ENCODE results near the gene INSRR. TPM values are rescaled to one million over a fixed set of nuclear protein-coding genes. Genes with fewer than 3 reads are reported as not detected.

The INSRR gene
- total RNA-seq, 1 experiment from 2014 or later: 0.11 TPM

DNA sequence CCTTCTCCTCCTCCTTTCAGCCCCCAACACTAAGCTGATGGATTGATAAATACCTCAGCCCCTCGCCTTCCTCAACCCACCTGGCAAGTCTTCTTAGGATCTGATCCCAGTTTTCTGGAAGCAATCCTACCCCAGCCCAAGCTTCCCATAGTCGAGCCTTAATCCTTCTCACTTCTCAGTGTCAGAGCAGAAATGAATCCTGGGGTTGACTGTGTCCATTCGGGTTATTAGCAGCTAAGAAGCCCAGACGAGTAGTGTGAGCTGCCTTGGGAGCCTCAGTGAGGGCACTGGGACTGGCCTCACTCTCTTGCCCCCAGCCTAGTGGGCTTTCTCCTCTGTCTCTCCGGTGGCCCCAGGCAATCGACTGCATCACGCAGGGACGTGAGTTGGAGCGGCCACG lies 22.2 kb upstream of the INSRR start:
- ATAC-seq (no peak), DNase-seq (ENCODE audit: low spot score) (no peak)
- Mint-ChIP-seq H3K36me3 (no peaks in the 10 kb centered on the region), H3K4me1 (peaks cover 17% of the 10 kb centered on the region), H3K27me3 (ENCODE audit: low read depth) (peaks cover 48% of the 10 kb centered on the region), H3K4me3 (no peak overlapping the region), H3K9me3 (no peaks in the 10 kb centered on the region), H3K27ac (no peak overlapping the region)
- POLR2A ChIA-PET: interaction anchor here (0.6 kb wide), 1 partner anchor 8 kb away, joined by 3 read pairs; no protein-coding TSS in a partner anchor
- CTCF ChIA-PET: interaction anchor here (0.5 to 2.4 kb wide), 10 partner anchors 11 to 220 kb away, joined by 3 to 14 read pairs (median 4); partner anchors contain the start of genes CRABP2, LRRC71 and NTRK1
- TF ChIP-seq, protein P1, sequence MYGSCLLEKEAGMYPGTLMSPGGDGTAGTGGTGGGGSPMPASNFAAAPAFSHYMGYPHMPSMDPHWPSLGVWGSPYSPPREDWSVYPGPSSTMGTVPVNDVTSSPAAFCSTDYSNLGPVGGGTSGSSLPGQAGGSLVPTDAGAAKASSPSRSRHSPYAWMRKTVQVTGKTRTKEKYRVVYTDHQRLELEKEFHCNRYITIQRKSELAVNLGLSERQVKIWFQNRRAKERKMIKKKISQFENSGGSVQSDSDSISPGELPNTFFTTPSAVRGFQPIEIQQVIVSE (CRISPR knock-in tag; IDR thresholded peaks at IDR 0.05; ENCODE audit: borderline replicate concordance): no peak
- TF ChIP-seq, protein P2, sequence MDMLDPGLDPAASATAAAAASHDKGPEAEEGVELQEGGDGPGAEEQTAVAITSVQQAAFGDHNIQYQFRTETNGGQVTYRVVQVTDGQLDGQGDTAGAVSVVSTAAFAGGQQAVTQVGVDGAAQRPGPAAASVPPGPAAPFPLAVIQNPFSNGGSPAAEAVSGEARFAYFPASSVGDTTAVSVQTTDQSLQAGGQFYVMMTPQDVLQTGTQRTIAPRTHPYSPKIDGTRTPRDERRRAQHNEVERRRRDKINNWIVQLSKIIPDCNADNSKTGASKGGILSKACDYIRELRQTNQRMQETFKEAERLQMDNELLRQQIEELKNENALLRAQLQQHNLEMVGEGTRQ (CRISPR knock-in tag; IDR thresholded peaks at IDR 0.05): no peak
- TF ChIP-seq, protein P3, sequence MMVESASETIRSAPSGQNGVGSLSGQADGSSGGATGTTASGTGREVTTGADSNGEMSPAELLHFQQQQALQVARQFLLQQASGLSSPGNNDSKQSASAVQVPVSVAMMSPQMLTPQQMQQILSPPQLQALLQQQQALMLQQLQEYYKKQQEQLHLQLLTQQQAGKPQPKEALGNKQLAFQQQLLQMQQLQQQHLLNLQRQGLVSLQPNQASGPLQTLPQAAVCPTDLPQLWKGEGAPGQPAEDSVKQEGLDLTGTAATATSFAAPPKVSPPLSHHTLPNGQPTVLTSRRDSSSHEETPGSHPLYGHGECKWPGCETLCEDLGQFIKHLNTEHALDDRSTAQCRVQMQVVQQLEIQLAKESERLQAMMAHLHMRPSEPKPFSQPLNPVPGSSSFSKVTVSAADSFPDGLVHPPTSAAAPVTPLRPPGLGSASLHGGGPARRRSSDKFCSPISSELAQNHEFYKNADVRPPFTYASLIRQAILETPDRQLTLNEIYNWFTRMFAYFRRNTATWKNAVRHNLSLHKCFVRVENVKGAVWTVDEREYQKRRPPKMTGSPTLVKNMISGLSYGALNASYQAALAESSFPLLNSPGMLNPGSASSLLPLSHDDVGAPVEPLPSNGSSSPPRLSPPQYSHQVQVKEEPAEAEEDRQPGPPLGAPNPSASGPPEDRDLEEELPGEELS (CRISPR knock-in tag; IDR thresholded peaks at IDR 0.05): no peak
- no peak for TF ChIP-seq MXD4 (CRISPR knock-in tag; IDR thresholded peaks at IDR 0.05; ENCODE audit: borderline replicate concordance)

DNA sequence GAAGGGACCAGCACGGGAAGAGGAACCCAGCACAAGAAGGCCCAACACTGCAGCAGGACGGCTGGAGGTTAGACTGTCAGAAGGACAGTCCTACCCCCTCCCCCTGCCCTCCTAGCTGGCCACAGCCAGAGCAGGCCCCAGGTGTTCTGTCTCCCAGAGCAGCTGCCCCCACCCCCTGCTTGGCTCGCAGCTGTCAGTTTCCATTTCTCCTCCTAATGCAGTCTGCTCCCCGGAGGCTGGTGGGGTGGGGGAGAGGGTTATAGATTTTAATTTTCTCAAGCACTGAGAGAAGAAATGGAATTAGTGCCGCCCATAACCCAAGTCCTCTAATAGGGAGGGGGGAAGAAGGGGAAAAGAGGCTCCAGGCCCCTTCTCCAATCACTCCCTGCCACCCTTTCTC lies 21.6 kb upstream of the INSRR start:
- ATAC-seq (no peak), DNase-seq (ENCODE audit: low spot score) (no peak)
- H3K4me1 Mint-ChIP-seq: peaks cover 10% of the 10 kb centered on the region
- H3K27me3 Mint-ChIP-seq (ENCODE audit: low read depth): peaks cover 43% of the 10 kb centered on the region
- ChIA-PET POLR2A (interaction anchor here (0.6 kb wide), 1 partner anchor 9 kb away, joined by 3 read pairs; no protein-coding TSS in a partner anchor), CTCF (interaction anchor here (0.8 to 2.4 kb wide), 9 partner anchors 10 to 191 kb away, joined by 3 to 14 read pairs (median 4); partner anchors contain the start of genes CRABP2, LRRC71 and NTRK1)
- no peaks in the 10 kb centered on the region for H3K9me3 Mint-ChIP-seq
- no peak overlapping the region for H3K4me3 Mint-ChIP-seq
- TF ChIP-seq, protein P2 (CRISPR knock-in tag; IDR thresholded peaks at IDR 0.05): no peak
- TF ChIP-seq NFE2L1 (CRISPR knock-in tag; IDR thresholded peaks at IDR 0.05) (no peak), ZNF423 (CRISPR knock-in tag; IDR thresholded peaks at IDR 0.05) (no peak), FOXJ3 (CRISPR knock-in tag; IDR thresholded peaks at IDR 0.05; ENCODE audit: borderline replicate concordance) (no peak), TP53 (CRISPR knock-in tag; IDR thresholded peaks at IDR 0.05) (no peak), ZNF396 (CRISPR knock-in tag; IDR thresholded peaks at IDR 0.05; ENCODE audit: borderline replicate concordance) (no peak), FOXP1 (CRISPR knock-in tag; IDR thresholded peaks at IDR 0.05; ENCODE audit: borderline replicate concordance) (no peak), ATF1 (CRISPR knock-in tag; IDR thresholded peaks at IDR 0.05) (no peak), GTF2I (CRISPR knock-in tag; conservative IDR thresholded peaks at IDR 0.05) (no peak), GRHL2 (CRISPR knock-in tag; IDR thresholded peaks at IDR 0.05; ENCODE audit: insufficient replicate concordance, severe bottlenecking) (no peak), JAZF1 (CRISPR knock-in tag; IDR thresholded peaks at IDR 0.05) (no peak)
- TF ChIP-seq, protein P4, sequence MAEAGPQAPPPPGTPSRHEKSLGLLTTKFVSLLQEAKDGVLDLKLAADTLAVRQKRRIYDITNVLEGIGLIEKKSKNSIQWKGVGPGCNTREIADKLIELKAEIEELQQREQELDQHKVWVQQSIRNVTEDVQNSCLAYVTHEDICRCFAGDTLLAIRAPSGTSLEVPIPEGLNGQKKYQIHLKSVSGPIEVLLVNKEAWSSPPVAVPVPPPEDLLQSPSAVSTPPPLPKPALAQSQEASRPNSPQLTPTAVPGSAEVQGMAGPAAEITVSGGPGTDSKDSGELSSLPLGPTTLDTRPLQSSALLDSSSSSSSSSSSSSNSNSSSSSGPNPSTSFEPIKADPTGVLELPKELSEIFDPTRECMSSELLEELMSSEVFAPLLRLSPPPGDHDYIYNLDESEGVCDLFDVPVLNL (CRISPR knock-in tag; IDR thresholded peaks at IDR 0.05; ENCODE audit: borderline replicate concordance, low read depth): no peak
- TF ChIP-seq, protein P5, sequence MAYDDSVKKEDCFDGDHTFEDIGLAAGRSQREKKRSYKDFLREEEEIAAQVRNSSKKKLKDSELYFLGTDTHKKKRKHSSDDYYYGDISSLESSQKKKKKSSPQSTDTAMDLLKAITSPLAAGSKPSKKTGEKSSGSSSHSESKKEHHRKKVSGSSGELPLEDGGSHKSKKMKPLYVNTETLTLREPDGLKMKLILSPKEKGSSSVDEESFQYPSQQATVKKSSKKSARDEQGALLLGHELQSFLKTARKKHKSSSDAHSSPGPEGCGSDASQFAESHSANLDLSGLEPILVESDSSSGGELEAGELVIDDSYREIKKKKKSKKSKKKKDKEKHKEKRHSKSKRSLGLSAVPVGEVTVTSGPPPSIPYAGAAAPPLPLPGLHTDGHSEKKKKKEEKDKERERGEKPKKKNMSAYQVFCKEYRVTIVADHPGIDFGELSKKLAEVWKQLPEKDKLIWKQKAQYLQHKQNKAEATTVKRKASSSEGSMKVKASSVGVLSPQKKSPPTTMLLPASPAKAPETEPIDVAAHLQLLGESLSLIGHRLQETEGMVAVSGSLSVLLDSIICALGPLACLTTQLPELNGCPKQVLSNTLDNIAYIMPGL (CRISPR knock-in tag; IDR thresholded peaks at IDR 0.05): no peak
- TF ChIP-seq, protein P6, sequence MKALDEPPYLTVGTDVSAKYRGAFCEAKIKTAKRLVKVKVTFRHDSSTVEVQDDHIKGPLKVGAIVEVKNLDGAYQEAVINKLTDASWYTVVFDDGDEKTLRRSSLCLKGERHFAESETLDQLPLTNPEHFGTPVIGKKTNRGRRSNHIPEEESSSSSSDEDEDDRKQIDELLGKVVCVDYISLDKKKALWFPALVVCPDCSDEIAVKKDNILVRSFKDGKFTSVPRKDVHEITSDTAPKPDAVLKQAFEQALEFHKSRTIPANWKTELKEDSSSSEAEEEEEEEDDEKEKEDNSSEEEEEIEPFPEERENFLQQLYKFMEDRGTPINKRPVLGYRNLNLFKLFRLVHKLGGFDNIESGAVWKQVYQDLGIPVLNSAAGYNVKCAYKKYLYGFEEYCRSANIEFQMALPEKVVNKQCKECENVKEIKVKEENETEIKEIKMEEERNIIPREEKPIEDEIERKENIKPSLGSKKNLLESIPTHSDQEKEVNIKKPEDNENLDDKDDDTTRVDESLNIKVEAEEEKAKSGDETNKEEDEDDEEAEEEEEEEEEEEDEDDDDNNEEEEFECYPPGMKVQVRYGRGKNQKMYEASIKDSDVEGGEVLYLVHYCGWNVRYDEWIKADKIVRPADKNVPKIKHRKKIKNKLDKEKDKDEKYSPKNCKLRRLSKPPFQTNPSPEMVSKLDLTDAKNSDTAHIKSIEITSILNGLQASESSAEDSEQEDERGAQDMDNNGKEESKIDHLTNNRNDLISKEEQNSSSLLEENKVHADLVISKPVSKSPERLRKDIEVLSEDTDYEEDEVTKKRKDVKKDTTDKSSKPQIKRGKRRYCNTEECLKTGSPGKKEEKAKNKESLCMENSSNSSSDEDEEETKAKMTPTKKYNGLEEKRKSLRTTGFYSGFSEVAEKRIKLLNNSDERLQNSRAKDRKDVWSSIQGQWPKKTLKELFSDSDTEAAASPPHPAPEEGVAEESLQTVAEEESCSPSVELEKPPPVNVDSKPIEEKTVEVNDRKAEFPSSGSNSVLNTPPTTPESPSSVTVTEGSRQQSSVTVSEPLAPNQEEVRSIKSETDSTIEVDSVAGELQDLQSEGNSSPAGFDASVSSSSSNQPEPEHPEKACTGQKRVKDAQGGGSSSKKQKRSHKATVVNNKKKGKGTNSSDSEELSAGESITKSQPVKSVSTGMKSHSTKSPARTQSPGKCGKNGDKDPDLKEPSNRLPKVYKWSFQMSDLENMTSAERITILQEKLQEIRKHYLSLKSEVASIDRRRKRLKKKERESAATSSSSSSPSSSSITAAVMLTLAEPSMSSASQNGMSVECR (CRISPR knock-in tag; IDR thresholded peaks at IDR 0.05; ENCODE audit: borderline replicate concordance): no peak
- TF ChIP-seq, protein P7, sequence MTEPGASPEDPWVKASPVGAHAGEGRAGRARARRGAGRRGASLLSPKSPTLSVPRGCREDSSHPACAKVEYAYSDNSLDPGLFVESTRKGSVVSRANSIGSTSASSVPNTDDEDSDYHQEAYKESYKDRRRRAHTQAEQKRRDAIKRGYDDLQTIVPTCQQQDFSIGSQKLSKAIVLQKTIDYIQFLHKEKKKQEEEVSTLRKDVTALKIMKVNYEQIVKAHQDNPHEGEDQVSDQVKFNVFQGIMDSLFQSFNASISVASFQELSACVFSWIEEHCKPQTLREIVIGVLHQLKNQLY (CRISPR knock-in tag; IDR thresholded peaks at IDR 0.05): no peak
- H3K27ac Mint-ChIP-seq: no peak overlapping the region
- no peaks in the 10 kb centered on the region for H3K36me3 Mint-ChIP-seq
